ENCODE results near the gene KIFAP3.
"Not testable (repeated sequence)": the region's sequence is repeated elsewhere in the genome, so short reads cannot be mapped to it uniquely, and the experiment has no call there.

KIFAP3 gene

DNA sequence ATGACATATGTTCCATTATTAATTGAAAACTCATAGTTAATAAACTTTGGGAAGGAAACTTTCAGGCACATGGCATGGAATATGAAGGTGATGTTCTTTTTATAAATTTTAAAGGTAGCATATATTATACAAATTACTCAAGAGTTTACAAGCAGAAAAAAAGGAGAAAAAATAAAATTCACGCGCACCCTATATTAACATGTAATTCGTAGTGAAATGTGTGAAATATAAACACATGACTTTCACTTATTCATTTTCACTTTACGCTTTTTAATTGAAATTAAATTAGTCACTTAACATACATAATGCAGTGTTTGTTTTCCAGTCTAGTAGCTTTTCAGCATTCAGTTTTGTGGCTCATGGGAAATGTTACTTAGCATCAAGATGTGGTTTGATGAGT lies 153.4 kb downstream of the KIFAP3 start:
- Histone ChIP-seq H3K4me1 (ENCODE audit: insufficient read depth, low read length) (peaks cover 4% of the 10 kb centered on the region), H3K4me3 (ENCODE audit: low read length) (no peak overlapping the region), H2AFZ (ENCODE audit: low read depth, low read length) (no peak overlapping the region), H3K27me3 (ENCODE audit: insufficient read depth, low read length) (no peaks in the 10 kb centered on the region), H3K9me3 (ENCODE audit: low read length) (no peaks in the 10 kb centered on the region), H3K36me3 (ENCODE audit: insufficient read depth, low read length) (no peaks in the 10 kb centered on the region)

DNA sequence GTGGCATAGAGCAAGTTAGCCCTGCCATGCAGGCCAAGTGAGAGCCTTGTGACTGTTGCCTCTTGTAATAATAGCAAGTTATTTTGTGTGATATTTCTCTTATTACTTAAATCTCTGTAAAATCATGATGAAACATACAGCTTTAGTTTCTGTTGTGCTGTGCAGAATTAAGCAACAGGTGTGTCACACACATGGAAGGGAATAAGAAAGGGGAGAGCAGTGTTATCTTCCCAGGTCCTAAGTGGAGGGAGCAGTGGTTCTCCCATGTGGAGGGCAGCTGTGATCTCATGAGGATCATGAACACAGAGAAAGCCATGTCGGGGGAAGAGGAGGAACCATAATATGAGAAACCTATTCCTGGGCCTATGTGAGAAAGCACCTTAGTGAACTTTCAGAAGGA lies 155.6 kb downstream of the KIFAP3 start:
- H3K27me3 ChIP-seq (ENCODE audit: insufficient read depth, low read length), result no peaks in the 10 kb centered on the region

GRCh38 chr1:169918220-169918619 lies 156.3 kb downstream of the KIFAP3 start:
- not testable (repeated sequence) for H3K9me3 ChIP-seq (ENCODE audit: low read length); H3K27me3 ChIP-seq (ENCODE audit: insufficient read depth, low read length); H3K4me3 ChIP-seq (ENCODE audit: low read length); H3K4me1 ChIP-seq (ENCODE audit: insufficient read depth, low read length); H2AFZ ChIP-seq (ENCODE audit: low read depth, low read length); H3K36me3 ChIP-seq (ENCODE audit: insufficient read depth, low read length)

More for the DNA sequence above, 155.6 kb downstream of the KIFAP3 start:
- Histone ChIP-seq H3K4me1 (ENCODE audit: insufficient read depth, low read length) (no peaks in the 10 kb centered on the region), H3K4me3 (ENCODE audit: low read length) (no peak overlapping the region), H3K9me3 (ENCODE audit: low read length) (no peaks in the 10 kb centered on the region), H2AFZ (ENCODE audit: low read depth, low read length) (no peak overlapping the region), H3K36me3 (ENCODE audit: insufficient read depth, low read length) (no peaks in the 10 kb centered on the region)

- Histone ChIP-seq H3K4me1 (ENCODE audit: insufficient read depth, low read length) (no peaks in the 10 kb centered on the region), H3K27me3 (ENCODE audit: insufficient read depth, low read length) (no peaks in the 10 kb centered on the region), H2AFZ (ENCODE audit: low read depth, low read length) (no peak overlapping the region), H3K36me3 (ENCODE audit: insufficient read depth, low read length) (no peaks in the 10 kb centered on the region), H3K4me3 (ENCODE audit: low read length) (no peak overlapping the region), H3K9me3 (ENCODE audit: low read length) (no peaks in the 10 kb centered on the region)
These were observed 159.3 kb downstream of the KIFAP3 start for GRCh38 chr1:169915150-169915549.

GRCh38 chr1:169914531-169914930 lies 160.0 kb downstream of the KIFAP3 start:
- Histone ChIP-seq H2AFZ (ENCODE audit: low read depth, low read length) (no peak overlapping the region), H3K4me1 (ENCODE audit: insufficient read depth, low read length) (no peaks in the 10 kb centered on the region), H3K4me3 (ENCODE audit: low read length) (no peak overlapping the region), H3K27me3 (ENCODE audit: insufficient read depth, low read length) (no peaks in the 10 kb centered on the region), H3K36me3 (ENCODE audit: insufficient read depth, low read length) (no peaks in the 10 kb centered on the region), H3K9me3 (ENCODE audit: low read length) (no peaks in the 10 kb centered on the region)

- Histone ChIP-seq H3K9me3 (ENCODE audit: low read length) (no peaks in the 10 kb centered on the region), H3K4me3 (ENCODE audit: low read length) (no peak overlapping the region), H3K27me3 (ENCODE audit: insufficient read depth, low read length) (no peaks in the 10 kb centered on the region), H2AFZ (ENCODE audit: low read depth, low read length) (no peak overlapping the region), H3K36me3 (ENCODE audit: insufficient read depth, low read length) (no peaks in the 10 kb centered on the region), H3K4me1 (ENCODE audit: insufficient read depth, low read length) (no peaks in the 10 kb centered on the region)
These were observed 165.0 kb downstream of the KIFAP3 start for GRCh38 chr1:169909499-169909898.

- no peaks in the 10 kb centered on the region for H3K9me3 ChIP-seq (ENCODE audit: low read length)
- H3K27me3 ChIP-seq (ENCODE audit: insufficient read depth, low read length), result no peaks in the 10 kb centered on the region
- no peaks in the 10 kb centered on the region for H3K4me1 ChIP-seq (ENCODE audit: insufficient read depth, low read length)
- H3K4me3 ChIP-seq (ENCODE audit: low read length), result no peak overlapping the region
- no peak overlapping the region for H2AFZ ChIP-seq (ENCODE audit: low read depth, low read length)
- no peaks in the 10 kb centered on the region for H3K36me3 ChIP-seq (ENCODE audit: insufficient read depth, low read length)
These were observed 167.6 kb downstream of the KIFAP3 start for GRCh38 chr1:169906938-169907337.

DNA sequence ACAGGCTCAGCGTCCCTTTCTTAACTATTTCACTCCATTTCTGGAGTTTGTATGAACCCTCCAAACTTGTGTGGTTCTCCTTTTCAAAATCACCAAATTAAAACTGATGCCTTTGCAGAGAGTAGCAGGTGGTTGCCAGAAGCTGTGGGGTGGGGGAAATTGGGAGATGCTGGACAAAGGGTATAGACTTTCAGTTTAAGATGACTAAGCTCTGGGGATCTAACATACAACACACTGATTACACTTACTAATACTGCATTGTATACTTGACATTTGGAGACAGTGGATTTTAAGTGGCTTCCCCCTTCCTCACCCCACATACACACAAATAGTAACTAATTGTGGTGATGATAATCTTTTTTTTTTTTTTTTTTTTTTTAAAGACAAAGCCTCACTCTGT lies 169.7 kb downstream of the KIFAP3 start:
- no peaks in the 10 kb centered on the region for H3K36me3 ChIP-seq (ENCODE audit: insufficient read depth, low read length)
- H2AFZ ChIP-seq (ENCODE audit: low read depth, low read length), result no peak overlapping the region
- H3K9me3 ChIP-seq (ENCODE audit: low read length), result no peaks in the 10 kb centered on the region
- H3K4me1 ChIP-seq (ENCODE audit: insufficient read depth, low read length), result no peaks in the 10 kb centered on the region
- H3K4me3 ChIP-seq (ENCODE audit: low read length), result no peak overlapping the region
- peaks cover 4% of the 10 kb centered on the region for H3K27me3 ChIP-seq (ENCODE audit: insufficient read depth, low read length)

GRCh38 chr1:169902751-169903150 lies 171.7 kb downstream of the KIFAP3 start:
- no peaks in the 10 kb centered on the region for H3K4me1 ChIP-seq (ENCODE audit: insufficient read depth, low read length)
- no peaks in the 10 kb centered on the region for H3K9me3 ChIP-seq (ENCODE audit: low read length)
- peaks cover 18% of the 10 kb centered on the region for H3K27me3 ChIP-seq (ENCODE audit: insufficient read depth, low read length)
- H2AFZ ChIP-seq (ENCODE audit: low read depth, low read length), result no peak overlapping the region
- H3K36me3 ChIP-seq (ENCODE audit: insufficient read depth, low read length), result no peaks in the 10 kb centered on the region
- H3K4me3 ChIP-seq (ENCODE audit: low read length), result no peak overlapping the region

GRCh38 chr1:169901115-169901514 lies 173.4 kb downstream of the KIFAP3 start:
- Histone ChIP-seq H2AFZ (ENCODE audit: low read depth, low read length) (no peak overlapping the region), H3K4me1 (ENCODE audit: insufficient read depth, low read length) (no peaks in the 10 kb centered on the region), H3K9me3 (ENCODE audit: low read length) (no peaks in the 10 kb centered on the region), H3K36me3 (ENCODE audit: insufficient read depth, low read length) (no peaks in the 10 kb centered on the region), H3K27me3 (ENCODE audit: insufficient read depth, low read length) (peaks cover 33% of the 10 kb centered on the region), H3K4me3 (ENCODE audit: low read length) (no peak overlapping the region)

- H2AFZ ChIP-seq (ENCODE audit: low read depth, low read length), result no peak overlapping the region
- H3K4me1 ChIP-seq (ENCODE audit: insufficient read depth, low read length), result no peaks in the 10 kb centered on the region
- H3K4me3 ChIP-seq (ENCODE audit: low read length), result no peak overlapping the region
- H3K9me3 ChIP-seq (ENCODE audit: low read length), result no peaks in the 10 kb centered on the region
- H3K27me3 ChIP-seq (ENCODE audit: insufficient read depth, low read length), result peaks cover 37% of the 10 kb centered on the region
- no peaks in the 10 kb centered on the region for H3K36me3 ChIP-seq (ENCODE audit: insufficient read depth, low read length)
These were observed 173.9 kb downstream of the KIFAP3 start for GRCh38 chr1:169900571-169900970.

GRCh38 chr1:169899519-169900217 lies 174.8 kb downstream of the KIFAP3 start:
- Histone ChIP-seq H3K9me3 (ENCODE audit: low read length) (no peaks in the 10 kb centered on the region), H3K4me3 (ENCODE audit: low read length) (no peak overlapping the region), H3K36me3 (ENCODE audit: insufficient read depth, low read length) (no peaks in the 10 kb centered on the region), H3K27me3 (ENCODE audit: insufficient read depth, low read length) (peaks cover 37% of the 10 kb centered on the region), H3K4me1 (ENCODE audit: insufficient read depth, low read length) (no peaks in the 10 kb centered on the region), H2AFZ (ENCODE audit: low read depth, low read length) (no peak overlapping the region)

GRCh38 chr1:169896013-169896412 lies 178.5 kb downstream of the KIFAP3 start:
- Histone ChIP-seq H3K4me3 (ENCODE audit: low read length) (no peak overlapping the region), H3K36me3 (ENCODE audit: insufficient read depth, low read length) (no peaks in the 10 kb centered on the region), H3K27me3 (ENCODE audit: insufficient read depth, low read length) (peaks cover 37% of the 10 kb centered on the region), H3K9me3 (ENCODE audit: low read length) (no peaks in the 10 kb centered on the region), H2AFZ (ENCODE audit: low read depth, low read length) (no peak overlapping the region), H3K4me1 (ENCODE audit: insufficient read depth, low read length) (peaks cover 11% of the 10 kb centered on the region)
